ENCODE data around the gene UPK1B.

DNA sequence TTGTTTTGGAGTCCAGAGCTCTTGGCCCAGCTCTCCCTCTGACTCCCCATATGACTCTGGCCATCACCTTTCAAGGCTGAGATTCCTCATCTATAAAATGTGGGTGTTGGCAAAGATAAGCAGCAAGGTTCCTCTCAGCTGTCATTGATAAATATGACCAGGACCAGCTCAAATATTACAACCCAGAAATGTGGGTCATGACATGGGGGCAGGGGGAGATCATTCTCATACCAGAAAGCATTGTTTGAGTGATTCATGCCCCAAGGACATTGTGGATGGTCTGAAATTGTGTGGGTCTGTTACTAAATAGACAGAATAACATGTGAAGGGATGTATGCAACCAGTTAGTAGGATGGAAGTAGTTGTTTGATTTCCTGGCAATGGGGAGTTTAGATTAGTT is 13.9 kb downstream of the UPK1B start:
- TF ChIP-seq, protein P1, sequence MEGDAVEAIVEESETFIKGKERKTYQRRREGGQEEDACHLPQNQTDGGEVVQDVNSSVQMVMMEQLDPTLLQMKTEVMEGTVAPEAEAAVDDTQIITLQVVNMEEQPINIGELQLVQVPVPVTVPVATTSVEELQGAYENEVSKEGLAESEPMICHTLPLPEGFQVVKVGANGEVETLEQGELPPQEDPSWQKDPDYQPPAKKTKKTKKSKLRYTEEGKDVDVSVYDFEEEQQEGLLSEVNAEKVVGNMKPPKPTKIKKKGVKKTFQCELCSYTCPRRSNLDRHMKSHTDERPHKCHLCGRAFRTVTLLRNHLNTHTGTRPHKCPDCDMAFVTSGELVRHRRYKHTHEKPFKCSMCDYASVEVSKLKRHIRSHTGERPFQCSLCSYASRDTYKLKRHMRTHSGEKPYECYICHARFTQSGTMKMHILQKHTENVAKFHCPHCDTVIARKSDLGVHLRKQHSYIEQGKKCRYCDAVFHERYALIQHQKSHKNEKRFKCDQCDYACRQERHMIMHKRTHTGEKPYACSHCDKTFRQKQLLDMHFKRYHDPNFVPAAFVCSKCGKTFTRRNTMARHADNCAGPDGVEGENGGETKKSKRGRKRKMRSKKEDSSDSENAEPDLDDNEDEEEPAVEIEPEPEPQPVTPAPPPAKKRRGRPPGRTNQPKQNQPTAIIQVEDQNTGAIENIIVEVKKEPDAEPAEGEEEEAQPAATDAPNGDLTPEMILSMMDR (IDR thresholded peaks at IDR 0.05; ENCODE audit: low read depth, low read length): no peak
- TF ChIP-seq EZH2phosphoT487 (IDR thresholded peaks at IDR 0.05; ENCODE audit: low read depth): no peak

Measured in OCI-LY3 (cell line).